GM21786 (cell line): ENCODE measurements around the gene ZNF710.

Experiments
- ATAC-seq: cut with Tn5 transposase; IDR thresholded peaks from one replicate; pipeline ENCODE4 v1.9.1; 2021; ENCODE audit not compliant: unreplicated experiment

ZNF710 gene

DNA sequence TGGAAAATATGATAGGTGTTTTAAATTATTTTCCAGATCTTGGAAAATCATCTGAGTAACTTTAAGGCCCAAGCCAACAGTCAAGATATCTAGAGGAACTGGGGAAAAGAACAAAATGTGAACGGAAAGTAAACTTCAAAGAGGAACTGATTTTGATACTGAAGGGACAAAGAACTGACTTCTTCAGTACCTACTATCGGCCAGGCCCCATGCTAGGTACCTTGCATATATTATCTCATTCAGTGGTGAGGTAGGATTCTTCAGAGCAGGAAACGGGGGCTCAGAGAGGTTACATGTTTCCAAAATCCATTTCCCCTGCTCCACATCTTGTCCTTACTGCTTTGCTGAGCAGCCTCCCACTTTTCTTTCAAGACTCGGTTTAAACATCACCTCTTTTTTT lies 9.8 kb upstream of the ZNF710 start:
- ATAC-seq, result no peak

DNA sequence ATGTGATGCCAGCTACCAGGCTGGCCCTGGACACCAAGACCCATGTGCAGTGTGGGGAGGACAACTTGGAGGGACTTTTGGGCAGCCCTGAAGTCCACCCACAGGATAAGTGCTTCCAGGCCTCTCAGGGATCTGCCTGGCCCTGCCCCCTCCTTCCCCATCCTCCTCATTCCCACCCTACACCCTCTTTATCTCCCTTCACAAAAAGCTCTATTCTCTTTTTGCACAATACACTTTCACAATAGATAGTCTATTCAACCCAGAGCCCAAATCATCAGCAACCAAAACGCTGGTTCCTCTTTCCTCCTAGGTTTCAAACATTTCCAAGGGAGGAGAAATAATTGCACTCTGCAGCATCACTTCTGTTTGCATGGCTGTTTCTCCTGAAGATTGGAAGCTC lies 7.8 kb upstream of the ZNF710 start:
- ATAC-seq, result no peak

DNA sequence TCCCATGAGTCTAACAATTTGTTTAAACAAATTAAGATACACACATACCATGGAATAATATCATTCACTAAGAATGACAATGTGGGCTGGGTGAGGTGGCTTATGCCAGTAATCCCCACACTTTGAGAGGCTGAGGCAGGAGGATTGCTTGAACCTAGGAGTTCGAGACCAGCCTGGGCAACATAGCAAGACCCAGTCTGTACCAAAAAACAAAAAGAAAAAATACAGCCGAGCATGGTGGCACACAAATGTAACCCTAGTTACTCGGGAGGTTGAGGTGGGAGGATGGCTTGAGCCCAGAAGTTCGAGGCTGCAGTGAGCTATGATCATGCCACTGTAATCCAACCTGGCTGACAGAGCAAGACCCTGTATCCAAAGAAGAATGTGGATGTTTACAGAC lies 4.0 kb upstream of the ZNF710 start:
- ATAC-seq, result no peak

DNA sequence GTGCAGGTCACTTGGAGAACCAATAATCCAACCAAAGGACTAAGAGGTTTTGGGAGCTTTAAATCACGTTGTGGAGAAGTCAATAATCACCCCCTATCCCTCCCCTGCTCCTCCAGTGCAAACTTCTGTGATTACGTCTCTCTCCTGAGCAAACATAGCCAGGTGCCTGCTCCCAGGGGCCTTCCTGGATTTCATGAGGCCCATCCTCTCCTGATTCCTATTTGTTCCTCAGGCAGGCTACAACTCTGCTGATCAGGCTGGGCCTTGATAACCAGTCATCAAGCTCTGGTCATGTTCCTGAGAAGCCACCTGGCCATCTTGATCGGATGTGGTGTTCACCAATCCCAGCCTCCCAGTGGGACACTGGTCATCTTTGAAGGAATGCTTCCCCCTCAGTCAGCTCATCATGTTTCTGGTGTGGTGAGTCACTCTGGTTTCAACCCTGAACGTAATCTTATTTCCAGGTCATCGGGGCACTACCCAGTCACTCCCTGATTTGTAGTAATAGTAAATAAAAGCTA lies 2.9 kb upstream of the ZNF710 start:
- no peak for ATAC-seq

DNA sequence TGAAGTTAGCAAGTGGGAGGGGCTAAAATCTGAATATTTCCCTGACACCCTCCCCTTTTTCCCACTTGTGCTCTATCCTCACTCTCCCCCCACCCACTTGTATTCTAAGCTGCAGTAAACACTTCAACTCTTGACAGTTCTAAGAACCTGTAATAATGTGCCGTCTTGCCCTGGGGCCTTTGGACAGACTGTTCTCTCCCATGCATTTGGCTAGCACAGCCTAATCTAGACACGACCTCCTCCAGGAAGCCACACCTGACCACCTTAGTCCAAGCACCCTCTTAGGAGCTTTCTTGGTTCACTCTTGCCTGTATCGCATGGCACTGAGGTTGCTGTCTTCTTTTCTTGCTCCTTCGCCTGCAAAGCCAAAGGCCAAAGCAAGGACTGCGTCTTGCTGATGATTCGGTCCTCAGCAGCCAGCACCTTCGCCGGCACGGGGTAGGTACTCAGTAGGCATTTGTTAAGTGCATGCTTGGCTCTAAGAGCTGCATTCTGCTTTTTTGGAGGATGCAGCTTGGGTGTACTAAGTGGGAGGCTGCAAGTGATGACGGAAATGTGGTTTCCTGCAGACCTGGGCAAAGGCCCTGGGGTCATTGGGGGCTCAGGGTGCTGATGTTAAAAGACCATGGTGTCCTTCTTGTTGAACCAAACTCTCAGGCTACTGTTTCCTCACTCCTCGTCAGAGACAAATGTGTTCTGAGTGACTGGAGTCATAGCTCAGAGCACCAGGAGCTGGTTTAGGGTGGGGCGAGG lies 2.0 kb upstream of the ZNF710 start:
- ATAC-seq, result no peak

DNA sequence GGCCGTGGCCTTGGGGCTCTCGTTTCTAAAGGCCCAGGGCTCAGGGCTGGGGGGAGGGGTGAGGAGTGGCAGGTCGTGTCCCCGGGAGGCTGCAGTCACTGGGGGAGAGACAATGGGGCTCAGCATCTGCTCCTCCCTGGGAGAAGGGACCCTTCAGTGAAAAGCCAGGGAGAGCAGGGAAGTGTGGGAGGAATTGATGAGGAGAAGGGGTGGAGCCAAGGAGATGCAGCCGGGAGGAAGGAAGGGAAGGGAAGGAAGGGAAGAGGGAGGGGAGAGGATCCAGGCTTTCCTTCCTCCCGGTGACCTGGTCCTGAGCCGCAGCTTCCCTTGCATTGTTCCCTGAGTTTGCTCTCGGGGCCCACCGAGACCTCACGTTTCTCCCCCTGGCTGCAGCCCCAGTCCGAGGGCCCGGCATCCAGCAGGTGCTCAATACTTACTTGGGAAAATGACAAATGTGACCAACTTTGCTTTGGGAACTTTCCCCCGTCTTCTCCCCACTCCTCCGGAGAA lies 1.4 kb upstream of the ZNF710 start:
- no peak for ATAC-seq

- no peak for ATAC-seq
Measured at GRCh38 chr15:90000186-90001001, 730 bp upstream of the ZNF710 start.

DNA sequence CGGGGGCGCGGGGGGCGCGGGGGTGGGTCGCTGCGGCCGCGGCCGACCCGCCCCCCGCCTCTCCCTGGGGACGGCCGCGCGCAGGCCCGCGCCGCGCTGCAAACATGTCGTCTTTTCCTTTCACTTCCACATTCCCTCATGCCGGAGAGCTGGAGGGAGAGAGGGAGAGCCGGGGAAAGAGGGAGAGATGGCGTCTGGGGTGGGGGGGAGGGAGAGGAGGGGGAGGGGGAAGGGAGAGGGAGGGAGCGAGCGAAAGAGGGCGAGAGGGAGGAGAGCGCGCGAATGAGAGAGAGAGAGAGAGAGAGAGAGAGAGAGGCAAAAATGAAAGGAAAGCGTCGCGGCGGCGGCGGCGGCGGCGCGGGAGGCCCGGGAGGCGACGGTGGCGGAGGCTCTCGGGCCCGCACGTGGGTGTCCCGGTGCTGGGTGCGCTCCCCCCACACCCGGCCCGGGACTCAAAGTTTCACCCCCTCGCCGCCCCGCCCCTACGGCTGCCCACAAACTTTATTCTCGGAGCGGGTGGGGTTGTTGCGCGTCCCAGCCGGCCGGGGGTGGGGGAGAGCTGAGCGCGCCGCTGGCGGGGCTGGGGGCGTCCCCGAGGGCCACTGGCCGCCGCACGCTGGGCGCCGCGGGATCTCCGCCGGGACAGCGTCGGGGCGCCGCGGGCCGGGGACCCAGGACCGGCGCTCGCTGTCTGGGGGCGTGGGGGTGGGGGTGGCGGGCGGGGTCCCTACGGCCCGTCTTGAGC lies 731 bp downstream of the ZNF710 start:
- ATAC-seq, result peak; percentile 33

DNA sequence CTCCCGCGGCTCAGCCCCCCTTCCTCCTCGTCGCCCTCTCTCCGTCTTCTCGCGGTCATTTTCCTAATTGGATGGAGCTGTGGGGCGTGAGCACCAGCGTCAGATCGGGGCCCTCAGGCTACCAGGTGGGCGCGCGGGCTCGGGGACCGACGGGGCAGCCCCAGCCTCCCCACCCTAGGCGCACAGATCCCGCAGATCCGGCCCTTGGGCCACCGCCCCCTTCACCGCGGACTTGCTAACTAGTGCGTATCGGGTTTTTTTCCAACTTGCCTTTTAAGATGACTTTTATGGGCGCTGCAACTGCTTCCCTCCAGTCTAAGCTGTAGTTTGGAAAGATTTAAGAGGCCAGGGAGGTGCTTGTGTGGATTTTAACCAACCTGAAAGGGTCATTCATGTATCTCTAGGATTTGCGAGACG lies 1.3 kb downstream of the ZNF710 start:
- peak; percentile 32 for ATAC-seq

GRCh38 chr15:90003736-90004135 lies 2.6 kb downstream of the ZNF710 start:
- no peak for ATAC-seq

DNA sequence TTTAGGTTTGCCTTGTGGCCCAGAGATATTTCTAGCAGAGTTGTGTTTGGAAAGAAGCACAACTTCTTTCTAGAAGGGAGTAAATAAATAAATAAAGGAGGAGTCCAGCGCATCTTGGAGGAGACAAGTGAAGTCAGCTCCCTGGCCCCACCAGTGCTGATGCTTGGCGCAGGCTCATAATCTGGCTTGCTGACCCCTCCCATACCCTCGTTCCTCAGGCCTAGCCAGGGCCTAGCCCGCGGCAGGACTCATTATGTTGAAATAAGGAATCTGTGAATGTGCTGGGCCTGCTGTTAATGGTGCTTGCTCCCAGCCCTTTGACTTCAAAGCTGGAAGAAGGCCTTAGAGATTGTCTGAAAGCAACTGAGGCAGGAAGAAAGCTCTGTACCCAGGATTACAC lies 3.1 kb downstream of the ZNF710 start:
- ATAC-seq, result no peak

- ATAC-seq, result no peak
Measured at GRCh38 chr15:90004671-90005070, 3.5 kb downstream of the ZNF710 start.

- no peak for ATAC-seq
Measured at GRCh38 chr15:90006217-90007075, 5.3 kb downstream of the ZNF710 start.

DNA sequence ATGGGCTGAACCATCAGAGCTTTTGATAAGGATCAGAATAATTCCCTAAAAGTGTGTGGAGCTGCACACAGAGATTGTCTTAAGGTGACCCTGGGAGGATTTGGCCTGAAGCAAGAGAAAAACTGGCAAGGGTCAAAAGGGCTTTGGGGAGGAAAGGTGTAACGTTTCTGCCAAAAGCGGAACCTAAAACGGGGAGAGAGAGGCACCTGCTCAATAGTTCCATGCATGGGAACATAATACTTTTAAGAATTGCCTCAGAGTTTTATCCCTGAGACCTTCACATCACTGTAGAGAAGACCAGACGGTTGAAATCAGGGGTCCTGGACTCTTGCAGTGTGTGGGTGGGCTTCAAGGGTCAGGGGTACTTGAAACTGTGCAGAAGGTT lies 5.9 kb downstream of the ZNF710 start:
- no peak for ATAC-seq

GRCh38 chr15:90008607-90009006 lies 7.5 kb downstream of the ZNF710 start:
- no peak for ATAC-seq

- no peak for ATAC-seq
Measured at GRCh38 chr15:90009301-90010022, 8.3 kb downstream of the ZNF710 start.

DNA sequence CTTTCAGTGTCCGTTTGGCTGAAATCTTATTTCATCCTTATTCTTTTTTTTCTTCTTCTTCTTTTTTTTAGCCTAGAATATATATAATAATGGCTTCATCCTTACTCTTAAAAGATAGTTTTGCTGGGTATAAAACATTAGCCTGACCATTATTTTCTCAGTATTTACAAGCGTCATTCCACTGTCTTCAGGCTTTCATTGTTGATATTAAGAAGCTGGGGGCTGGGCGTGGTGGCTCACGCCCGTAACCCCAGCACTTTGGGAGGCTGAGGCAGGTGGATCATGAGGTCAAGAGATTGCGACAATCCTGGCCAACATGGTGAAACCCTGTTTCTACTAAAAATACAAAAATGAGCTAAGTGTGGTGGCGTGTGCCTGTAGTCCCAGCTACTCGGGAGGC lies 10.6 kb downstream of the ZNF710 start:
- no peak for ATAC-seq

DNA sequence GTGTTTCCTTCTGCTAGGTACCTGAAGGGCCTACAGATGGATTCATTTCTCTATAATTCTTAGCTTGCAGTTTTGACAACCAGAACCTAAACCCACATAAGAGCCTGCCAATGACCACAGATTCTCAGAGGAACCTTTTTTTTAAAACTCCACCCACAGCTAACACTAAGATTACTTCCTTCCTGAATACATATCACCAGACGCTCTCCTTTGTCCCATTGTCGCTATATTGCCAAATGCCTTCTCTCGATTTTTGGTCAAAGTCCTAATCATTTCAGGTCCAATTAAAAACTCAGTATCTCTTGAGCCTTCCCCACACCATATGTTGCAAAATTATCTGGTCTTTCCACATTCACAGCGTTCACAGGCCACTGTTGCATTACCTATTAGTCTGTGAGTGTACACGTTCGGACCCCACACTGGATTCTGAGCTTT lies 12.4 kb downstream of the ZNF710 start:
- ATAC-seq, result no peak

- no peak for ATAC-seq
Measured at GRCh38 chr15:90015294-90015693, 14.2 kb downstream of the ZNF710 start.

DNA sequence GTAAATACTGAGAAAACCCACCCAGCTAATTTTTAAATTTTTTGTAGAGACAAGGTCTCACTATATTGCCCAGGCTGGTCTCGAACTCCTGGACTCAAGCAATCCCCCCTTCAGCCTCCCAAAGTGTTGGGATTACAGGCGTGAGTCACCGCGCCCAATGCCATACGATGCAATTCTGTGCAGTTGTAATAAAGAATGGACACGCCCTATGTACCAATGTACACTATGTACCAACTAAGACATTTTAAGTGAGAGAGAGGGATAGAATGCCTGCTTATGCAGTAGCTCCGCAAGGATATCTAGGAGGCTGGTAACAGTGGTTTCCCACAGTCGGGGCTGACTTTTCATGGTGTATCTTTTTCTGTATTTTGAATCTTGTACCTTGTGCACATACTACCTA lies 14.6 kb downstream of the ZNF710 start:
- no peak for ATAC-seq
